ENCODE data around the gene B4GAT1. TPM values are rescaled to one million over a fixed set of nuclear protein-coding genes. Genes with fewer than 3 reads are reported as not detected.

The B4GAT1 gene
- total and polyA plus RNA-seq, 4 donors: 12.0 to 20.8 (median 17.6) TPM

GRCh38 chr11:66365166-66365565 lies 17.7 kb upstream of the B4GAT1 start:
- WGBS: 93% methylated on average over 6 of the region's 6 CpGs
- peaks cover 0 to 5% (median 4%) of the 10 kb centered on the region in 4 donors for H3K36me3 ChIP-seq (ENCODE audit: control insufficient read depth in 4 of 4, insufficient read depth in 3 of 4, low read depth in 1 of 4, low read length in 3 of 4)
- H3K4me1 ChIP-seq (ENCODE audit: control insufficient read depth in 4 of 4, insufficient read depth in 4 of 4, low read length in 3 of 4): no peaks in the 10 kb centered on the region
- DNase-seq (ENCODE audit: low spot score): no peak
- H3K4me3 ChIP-seq (ENCODE audit: low read depth in 1 of 3, low read length in 3 of 3): no peak overlapping the region
- H3K9ac ChIP-seq (ENCODE audit: low read depth in 1 of 2, low read length in 2 of 2): no peak overlapping the region
- no peaks in the 10 kb centered on the region for H3K9me3 ChIP-seq (ENCODE audit: control insufficient read depth in 4 of 4, low read length in 3 of 4)
- H3K27me3 ChIP-seq (ENCODE audit: control insufficient read depth in 4 of 4, insufficient read depth in 4 of 4, low read length in 3 of 4): no peaks in the 10 kb centered on the region
- no peak overlapping the region for H3K27ac ChIP-seq (ENCODE audit: low read depth in 1 of 2, low read length in 2 of 2)
- TF ChIP-seq EGR1 (IDR thresholded peaks at IDR 0.05; ENCODE audit: low read depth in 2 of 2) (no peak), RXRA (IDR thresholded peaks at IDR 0.05) (no peak), YY1 (IDR thresholded peaks at IDR 0.05) (no peak), JUND (IDR thresholded peaks at IDR 0.05) (no peak), HNF4A (conservative IDR thresholded peaks at IDR 0.05) (no peak), CTCF (IDR thresholded peaks at IDR 0.05; ENCODE audit: low read depth, low read length, missing input control) (no peak), ATF3 (IDR thresholded peaks at IDR 0.05) (no peak), NR2F2 (IDR thresholded peaks at IDR 0.05) (no peak), GABPA (IDR thresholded peaks at IDR 0.05 in 1 of 2, conservative IDR thresholded peaks at IDR 0.05 in 1 of 2) (no peak)

GRCh38 chr11:66363805-66364535 lies 16.5 kb upstream of the B4GAT1 start:
- no peaks in the 10 kb centered on the region for H3K27me3 ChIP-seq (ENCODE audit: control insufficient read depth in 4 of 4, insufficient read depth in 4 of 4, low read length in 3 of 4)
- TF ChIP-seq CTCF (IDR thresholded peaks at IDR 0.05; ENCODE audit: low read depth, low read length, missing input control) (peak; percentile 42), EGR1 (IDR thresholded peaks at IDR 0.05; ENCODE audit: low read depth in 2 of 2) (no peak), RAD21 (IDR thresholded peaks at IDR 0.05) (peak in 1 of 2 donors; percentile 41), TAF1 (conservative IDR thresholded peaks at IDR 0.05) (no peak)
- WGBS: 87% methylated on average over 15 of the region's 15 CpGs
- DNase-seq (ENCODE audit: low spot score): peak; percentile 71
- peaks cover 0 to 5% (median 4%) of the 10 kb centered on the region in 4 donors for H3K36me3 ChIP-seq (ENCODE audit: control insufficient read depth in 4 of 4, insufficient read depth in 3 of 4, low read depth in 1 of 4, low read length in 3 of 4)
- no peak overlapping the region for H3K9ac ChIP-seq (ENCODE audit: low read depth in 1 of 2, low read length in 2 of 2)
- H3K4me3 ChIP-seq (ENCODE audit: low read depth in 1 of 3, low read length in 3 of 3): no peak overlapping the region
- H3K27ac ChIP-seq (ENCODE audit: low read depth in 1 of 2, low read length in 2 of 2): no peak overlapping the region
- H3K4me1 ChIP-seq (ENCODE audit: control insufficient read depth in 4 of 4, insufficient read depth in 4 of 4, low read length in 3 of 4): no peaks in the 10 kb centered on the region
- H3K9me3 ChIP-seq (ENCODE audit: control insufficient read depth in 4 of 4, low read length in 3 of 4): no peaks in the 10 kb centered on the region

DNA sequence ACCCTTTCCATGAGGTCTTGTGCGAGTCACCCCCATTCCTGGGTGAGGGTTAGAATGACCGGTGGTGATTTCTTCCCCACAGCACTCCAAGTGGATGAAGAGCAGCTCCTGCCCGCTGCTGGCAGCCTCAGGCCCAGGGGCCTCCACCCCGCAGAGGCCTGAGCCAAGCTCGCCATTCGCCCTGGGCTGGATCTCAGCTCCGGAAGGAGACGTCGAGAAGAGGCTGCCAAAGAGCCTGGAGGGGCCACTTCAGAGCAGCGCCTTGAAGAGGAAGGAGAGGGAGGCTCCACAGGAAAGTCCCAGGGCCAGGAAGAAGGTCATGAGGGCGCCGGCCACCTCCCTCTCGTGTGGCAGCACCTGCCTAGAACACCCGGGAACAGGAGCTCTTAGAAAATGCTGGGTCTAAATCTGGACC lies 15.8 kb upstream of the B4GAT1 start:
- DNase-seq (ENCODE audit: low spot score): no peak
- no peak overlapping the region for H3K27ac ChIP-seq (ENCODE audit: low read depth in 1 of 2, low read length in 2 of 2)
- H3K27me3 ChIP-seq (ENCODE audit: control insufficient read depth in 4 of 4, insufficient read depth in 4 of 4, low read length in 3 of 4): no peaks in the 10 kb centered on the region
- TF ChIP-seq ATF3 (IDR thresholded peaks at IDR 0.05): no peak
- no peak for TF ChIP-seq YY1 (IDR thresholded peaks at IDR 0.05)
- TF ChIP-seq JUND (IDR thresholded peaks at IDR 0.05): no peak
- TF ChIP-seq, protein P1, sequence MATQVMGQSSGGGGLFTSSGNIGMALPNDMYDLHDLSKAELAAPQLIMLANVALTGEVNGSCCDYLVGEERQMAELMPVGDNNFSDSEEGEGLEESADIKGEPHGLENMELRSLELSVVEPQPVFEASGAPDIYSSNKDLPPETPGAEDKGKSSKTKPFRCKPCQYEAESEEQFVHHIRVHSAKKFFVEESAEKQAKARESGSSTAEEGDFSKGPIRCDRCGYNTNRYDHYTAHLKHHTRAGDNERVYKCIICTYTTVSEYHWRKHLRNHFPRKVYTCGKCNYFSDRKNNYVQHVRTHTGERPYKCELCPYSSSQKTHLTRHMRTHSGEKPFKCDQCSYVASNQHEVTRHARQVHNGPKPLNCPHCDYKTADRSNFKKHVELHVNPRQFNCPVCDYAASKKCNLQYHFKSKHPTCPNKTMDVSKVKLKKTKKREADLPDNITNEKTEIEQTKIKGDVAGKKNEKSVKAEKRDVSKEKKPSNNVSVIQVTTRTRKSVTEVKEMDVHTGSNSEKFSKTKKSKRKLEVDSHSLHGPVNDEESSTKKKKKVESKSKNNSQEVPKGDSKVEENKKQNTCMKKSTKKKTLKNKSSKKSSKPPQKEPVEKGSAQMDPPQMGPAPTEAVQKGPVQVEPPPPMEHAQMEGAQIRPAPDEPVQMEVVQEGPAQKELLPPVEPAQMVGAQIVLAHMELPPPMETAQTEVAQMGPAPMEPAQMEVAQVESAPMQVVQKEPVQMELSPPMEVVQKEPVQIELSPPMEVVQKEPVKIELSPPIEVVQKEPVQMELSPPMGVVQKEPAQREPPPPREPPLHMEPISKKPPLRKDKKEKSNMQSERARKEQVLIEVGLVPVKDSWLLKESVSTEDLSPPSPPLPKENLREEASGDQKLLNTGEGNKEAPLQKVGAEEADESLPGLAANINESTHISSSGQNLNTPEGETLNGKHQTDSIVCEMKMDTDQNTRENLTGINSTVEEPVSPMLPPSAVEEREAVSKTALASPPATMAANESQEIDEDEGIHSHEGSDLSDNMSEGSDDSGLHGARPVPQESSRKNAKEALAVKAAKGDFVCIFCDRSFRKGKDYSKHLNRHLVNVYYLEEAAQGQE (IDR thresholded peaks at IDR 0.05): no peak
- WGBS: 95% methylated on average over 14 of the region's 14 CpGs
- peaks cover 0 to 10% (median 4%) of the 10 kb centered on the region in 4 donors for H3K36me3 ChIP-seq (ENCODE audit: control insufficient read depth in 4 of 4, insufficient read depth in 3 of 4, low read depth in 1 of 4, low read length in 3 of 4)
- H3K4me1 ChIP-seq (ENCODE audit: control insufficient read depth in 4 of 4, insufficient read depth in 4 of 4, low read length in 3 of 4): no peaks in the 10 kb centered on the region
- no peaks in the 10 kb centered on the region for H3K9me3 ChIP-seq (ENCODE audit: control insufficient read depth in 4 of 4, low read length in 3 of 4)
- H3K9ac ChIP-seq (ENCODE audit: low read depth in 1 of 2, low read length in 2 of 2): no peak overlapping the region
- H3K4me3 ChIP-seq (ENCODE audit: low read depth in 1 of 3, low read length in 3 of 3): no peak overlapping the region

Measured in liver (tissue), 9 donors.